Smooth muscle cell (in vitro differentiated cells): ENCODE data around the gene HRC. TPM values are rescaled to one million over a fixed set of nuclear protein-coding genes. Genes with fewer than 3 reads are reported as not detected.
A peak's percentile ranks its signal among the peaks of the same experiment; 100 is the strongest.

Experiments used
- DNase-seq: peaks from one replicate; lab custom pipeline; 2025; ENCODE audit not compliant: unreplicated experiment; lab: John Stamatoyannopoulos, UW
- H2AFZ ChIP-seq: fragments of 200-600 bp; sonication (generic); 2 replicates; pipeline ENCODE4 v1.6.0; 2016; ENCODE audit warnings: antibody characterized with exemption, low read depth, mild to moderate bottlenecking
- H3F3A ChIP-seq: fragments of 200-600 bp; sonication (generic); 2 replicates; pipeline ENCODE4 v1.6.0; 2017; ENCODE audit warnings: antibody characterized with exemption, low read depth
- H3K27ac ChIP-seq: fragments of 200-600 bp; sonication (generic); 2 replicates; pipeline ENCODE4 v1.5.1; 2016; ENCODE audit warnings: low read depth, mild to moderate bottlenecking
- H3K27me3 ChIP-seq: fragments of 200-600 bp; sonication (generic); 2 replicates; pipeline ENCODE4 v1.6.1; 2016; ENCODE audit warnings: low read depth, mild to moderate bottlenecking
- H3K36me3 ChIP-seq: fragments of 200-600 bp; sonication (generic); 2 replicates; pipeline ENCODE4 v1.5.1; 2016; ENCODE audit warnings: low read depth
- H3K4me1 ChIP-seq: fragments of 200-600 bp; sonication (generic); 2 replicates; pipeline ENCODE4 v1.5.1; 2016; ENCODE audit warnings: low read depth
- H3K4me2 ChIP-seq: fragments of 200-600 bp; sonication (generic); 2 replicates; pipeline ENCODE4 v1.6.0; 2016; ENCODE audit warnings: mild to moderate bottlenecking
- H3K4me3 ChIP-seq: fragments of 200-600 bp; sonication (generic); 2 replicates; pipeline ENCODE4 v1.5.1; 2016; ENCODE audit warnings: mild to moderate bottlenecking
- H3K79me2 ChIP-seq: fragments of 200-600 bp; sonication (generic); 2 replicates; pipeline ENCODE4 v1.6.0; 2016; ENCODE audit warnings: low read depth, mild to moderate bottlenecking
- H3K9ac ChIP-seq: fragments of 200-600 bp; sonication (generic); 2 replicates; pipeline ENCODE4 v1.6.0; 2016; ENCODE audit warnings: low read depth
- H3K9me3 ChIP-seq: fragments of 200-600 bp; sonication (generic); replicated peaks from 2 replicates; pipeline ENCODE4 v1.5.1; 2016; ENCODE audit warnings: low read depth
- H4K20me1 ChIP-seq: fragments of 200-600 bp; sonication (generic); 2 replicates; pipeline ENCODE4 v1.6.0; 2016; ENCODE audit warnings: low read depth
- CTCF ChIP-seq: fragments of 200-600 bp; sonication (generic); IDR thresholded peaks from 2 replicates; pipeline ENCODE4 v1.5.1; 2017; ENCODE audit warnings: borderline replicate concordance, mild to moderate bottlenecking, antibody characterized with exemption; ENCODE audit not compliant: insufficient read depth, poor library complexity, severe bottlenecking
- WGBS: methylation state at CpG from one replicate; pipeline ENCODE4 v1.1.7; 2016; ENCODE audit warnings: low lambda C conversion rate; 5-methylcytosine and 5-hydroxymethylcytosine counted together
- polyA plus RNA-seq: library from polyadenylated mRNA; unstranded; fragments of >200 nt; fragmentation: Nextera tagmentation; extraction: Ambion mirVana; gene quantifications from 2 replicates; pipeline ENCODE4 v1.2.1, GENCODE V29; 2016
- total RNA-seq: library from RNA; depleted of rRNA; stranded (reverse); fragments of >200 nt; gene quantifications from 2 replicates; pipeline ENCODE4 v1.2.3, GENCODE V29; 2014

The HRC gene
- total and polyA plus RNA-seq, 2 experiments from 2014 or later, result 0.06 to 1.1 TPM

- Histone ChIP-seq H3K27ac (no peak within 1 kb of the TSS), H3K4me2 (peak within 1 kb of the TSS; percentile 99), H3K4me1 (peaks cover 4% of the 10 kb centered on the region), H3K9ac (peak within 1 kb of the TSS; percentile 68), H3K27me3 (no peaks in the 10 kb centered on the region), H3K4me3 (peak within 1 kb of the TSS; percentile 93), H4K20me1 (peaks cover 14% of the 10 kb centered on the region), H2AFZ (peak within 1 kb of the TSS; percentile 63), H3K79me2 (peaks cover 11% of the 10 kb centered on the region), H3K36me3 (no peaks in the 10 kb centered on the region), H3K9me3 (no peaks in the 10 kb centered on the region), H3F3A (no peaks in the 10 kb centered on the region)
- DNase-seq, result peak; percentile 73
- no peak for TF ChIP-seq CTCF
- 0% methylated on average over 29 of the region's 41 CpGs for WGBS
These were observed 2.4 kb upstream of the HRC start, which contains the start of gene TRPM4 for GRCh38 chr19:49157445-49158224. Gene TRPM4, plus strand, starts transcription at chr19:49157792. Its CDS starts 75 bp downstream, at chr19:49157867.

GRCh38 chr19:49155820-49156346 is 687 bp upstream of the HRC start:
- WGBS, result 35% methylated on average over 4 of the region's 4 CpGs
- H3F3A ChIP-seq, result peaks cover 6% of the 10 kb centered on the region

GRCh38 chr19:49154279-49154678 is 917 bp downstream of the HRC start:
- H3K27me3 ChIP-seq, result no peaks in the 10 kb centered on the region
- H2AFZ ChIP-seq, result no peak overlapping the region
- no peak overlapping the region for H3K27ac ChIP-seq
- H3K9me3 ChIP-seq, result no peaks in the 10 kb centered on the region
- peaks cover 6% of the 10 kb centered on the region for H3F3A ChIP-seq
- no peak overlapping the region for H3K4me2 ChIP-seq
- H3K4me1 ChIP-seq, result peaks cover 15% of the 10 kb centered on the region
- no peaks in the 10 kb centered on the region for H3K36me3 ChIP-seq
- H3K9ac ChIP-seq, result no peak overlapping the region
- DNase-seq, result no peak
- no peak overlapping the region for H3K4me3 ChIP-seq
- WGBS, result 97% methylated on average over 6 of the region's 6 CpGs
- H3K79me2 ChIP-seq, result peaks cover 11% of the 10 kb centered on the region
- TF ChIP-seq CTCF, result no peak
- no peaks in the 10 kb centered on the region for H4K20me1 ChIP-seq

More at GRCh38 chr19:49155820-49156346, 687 bp upstream of the HRC start:
- peaks cover 12% of the 10 kb centered on the region for H4K20me1 ChIP-seq
- no peaks in the 10 kb centered on the region for H3K36me3 ChIP-seq
- H3K79me2 ChIP-seq, result peaks cover 11% of the 10 kb centered on the region
- no peak overlapping the region for H3K4me2 ChIP-seq
- no peaks in the 10 kb centered on the region for H3K9me3 ChIP-seq
- H3K27ac ChIP-seq, result no peak overlapping the region
- no peak for DNase-seq
- no peaks in the 10 kb centered on the region for H3K27me3 ChIP-seq
- no peak for TF ChIP-seq CTCF
- no peak overlapping the region for H3K9ac ChIP-seq
- no peak overlapping the region for H2AFZ ChIP-seq
- peaks cover 12% of the 10 kb centered on the region for H3K4me1 ChIP-seq
- no peak overlapping the region for H3K4me3 ChIP-seq
